ENCODE measurements around the gene SHISA9. TPM values are rescaled to one million over a fixed set of nuclear protein-coding genes. Genes with fewer than 3 reads are reported as not detected.

Gene SHISA9
- total and polyA plus RNA-seq, 2 of the 4 experiments (the other 2 are of a cell fraction), result under 0.01 TPM; not detected in 1

DNA sequence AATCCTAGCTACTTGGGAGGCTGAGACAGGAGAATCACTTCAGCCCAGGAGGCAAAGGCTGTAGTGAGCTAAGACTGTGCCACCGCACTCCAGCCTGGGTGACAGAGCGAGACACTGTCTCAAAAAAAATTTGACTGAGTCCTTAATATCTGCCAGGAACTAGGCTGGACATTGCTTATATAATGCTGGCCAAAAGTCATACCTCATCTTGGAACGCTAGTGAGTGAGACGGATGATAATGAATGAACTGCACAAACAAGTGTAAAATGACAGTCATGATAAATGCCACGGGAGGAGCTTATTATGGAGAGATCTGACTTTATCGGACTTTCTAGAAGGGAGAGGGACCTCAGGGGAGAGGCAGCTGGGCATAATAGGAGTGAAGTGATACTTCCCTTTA lies 327.6 kb downstream of the SHISA9 start:
- 40% methylated on average over 2 of the region's 6 CpGs; no CpG with 5 or more reads in 1 of the 2 experiments for WGBS, 2 experiments (ENCODE audit: extremely low coverage in 2 of 2, insufficient read length in 1 of 2)

More for the DNA sequence above, 327.6 kb downstream of the SHISA9 start:
- no peak overlapping the region for H2BK5ac ChIP-seq (ENCODE audit: low read depth, low read length, poor library complexity, severe bottlenecking)
- in situ Hi-C loops (cut with MboI; ENCODE audit: low sequenced_read_pairs), result no loop called here
- no peaks in the 10 kb centered on the region for H3K9me1 ChIP-seq (ENCODE audit: insufficient read depth, low read length)
- no peaks in the 10 kb centered on the region for H3K27me3 ChIP-seq (ENCODE audit: control insufficient read depth, insufficient read depth, low read length)
- H3K56ac ChIP-seq (ENCODE audit: extremely low read depth, insufficient read depth, low read length), result no peak overlapping the region
- no peaks in the 10 kb centered on the region for H3K4me1 ChIP-seq (ENCODE audit: control insufficient read depth, insufficient read depth, low read length)
- no peak for ATAC-seq (ENCODE audit: low read depth)
- H3K18ac ChIP-seq (ENCODE audit: low read depth, low read length), result no peak overlapping the region
- no peak overlapping the region for H3K4me3 ChIP-seq (ENCODE audit: insufficient read depth, low read depth, low read length)
- H3K9ac ChIP-seq (ENCODE audit: low read depth, low read length), result no peak overlapping the region
- no peaks in the 10 kb centered on the region for H3K79me1 ChIP-seq (ENCODE audit: low read depth in 1 of 2, low read length in 2 of 2)
- H2BK20ac ChIP-seq (ENCODE audit: low read depth, low read length), result no peak overlapping the region
- no peak overlapping the region for H4K5ac ChIP-seq (ENCODE audit: low read depth, low read length)
- no peak overlapping the region for H4K91ac ChIP-seq (ENCODE audit: insufficient read depth, low read depth, low read length)
- no peak overlapping the region for H2AFZ ChIP-seq (replicated peaks; ENCODE audit: low read length, poor library complexity)
- no peak overlapping the region for H2AK5ac ChIP-seq (ENCODE audit: low read depth, low read length)
- H3K9me3 ChIP-seq (ENCODE audit: control insufficient read depth, insufficient read depth, low read length), result peaks cover 5% of the 10 kb centered on the region
- no peak overlapping the region for H3K14ac ChIP-seq (replicated peaks; ENCODE audit: low read depth, low read length)
- no peak overlapping the region for H2BK15ac ChIP-seq (ENCODE audit: low read depth, low read length)
- no peak overlapping the region for H2BK120ac ChIP-seq (ENCODE audit: low read depth, low read length)
- H4K20me1 ChIP-seq (ENCODE audit: insufficient read depth, low read length), result no peaks in the 10 kb centered on the region
- H3K4me2 ChIP-seq (ENCODE audit: low read depth, low read length), result no peak overlapping the region
- BruUV-seq (replicated peaks), result no TSS peak
- CTCF ChIA-PET, result no interaction called here
- TF ChIP-seq RCOR1 (IDR thresholded peaks at IDR 0.05; ENCODE audit: insufficient replicate concordance, low read length) (no peak), SMC3 (IDR thresholded peaks at IDR 0.05; ENCODE audit: low read depth, low read length) (no peak), FOS (IDR thresholded peaks at IDR 0.05; ENCODE audit: low read depth, low read length) (no peak), CEBPB (IDR thresholded peaks at IDR 0.05; ENCODE audit: low read depth, low read length) (no peak), RAD21 (IDR thresholded peaks at IDR 0.05; ENCODE audit: low read length) (no peak), MXI1 (IDR thresholded peaks at IDR 0.05; ENCODE audit: borderline replicate concordance, low read depth, low read length) (no peak), MAFK (IDR thresholded peaks at IDR 0.05; ENCODE audit: low read depth, low read length) (no peak), RFX5 (IDR thresholded peaks at IDR 0.05; ENCODE audit: low read depth, low read length) (no peak), POLR2A (IDR thresholded peaks at IDR 0.05; ENCODE audit: low read depth, low read length) (no peak), MAZ (IDR thresholded peaks at IDR 0.05; ENCODE audit: borderline replicate concordance, low read depth, low read length) (no peak), BHLHE40 (IDR thresholded peaks at IDR 0.05; ENCODE audit: low read depth, low read length) (no peak), NFE2L2 (IDR thresholded peaks at IDR 0.05; ENCODE audit: low read depth, low read length) (no peak), CHD1 (IDR thresholded peaks at IDR 0.05; ENCODE audit: low read depth, low read length) (no peak)
- TF ChIP-seq, protein P1, sequence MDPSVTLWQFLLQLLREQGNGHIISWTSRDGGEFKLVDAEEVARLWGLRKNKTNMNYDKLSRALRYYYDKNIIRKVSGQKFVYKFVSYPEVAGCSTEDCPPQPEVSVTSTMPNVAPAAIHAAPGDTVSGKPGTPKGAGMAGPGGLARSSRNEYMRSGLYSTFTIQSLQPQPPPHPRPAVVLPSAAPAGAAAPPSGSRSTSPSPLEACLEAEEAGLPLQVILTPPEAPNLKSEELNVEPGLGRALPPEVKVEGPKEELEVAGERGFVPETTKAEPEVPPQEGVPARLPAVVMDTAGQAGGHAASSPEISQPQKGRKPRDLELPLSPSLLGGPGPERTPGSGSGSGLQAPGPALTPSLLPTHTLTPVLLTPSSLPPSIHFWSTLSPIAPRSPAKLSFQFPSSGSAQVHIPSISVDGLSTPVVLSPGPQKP (IDR thresholded peaks at IDR 0.05; ENCODE audit: borderline replicate concordance, low read depth, low read length), result no peak
- TF ChIP-seq, protein P2, sequence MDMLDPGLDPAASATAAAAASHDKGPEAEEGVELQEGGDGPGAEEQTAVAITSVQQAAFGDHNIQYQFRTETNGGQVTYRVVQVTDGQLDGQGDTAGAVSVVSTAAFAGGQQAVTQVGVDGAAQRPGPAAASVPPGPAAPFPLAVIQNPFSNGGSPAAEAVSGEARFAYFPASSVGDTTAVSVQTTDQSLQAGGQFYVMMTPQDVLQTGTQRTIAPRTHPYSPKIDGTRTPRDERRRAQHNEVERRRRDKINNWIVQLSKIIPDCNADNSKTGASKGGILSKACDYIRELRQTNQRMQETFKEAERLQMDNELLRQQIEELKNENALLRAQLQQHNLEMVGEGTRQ (IDR thresholded peaks at IDR 0.05; ENCODE audit: low read depth, low read length), result no peak
- TF ChIP-seq, protein P3, sequence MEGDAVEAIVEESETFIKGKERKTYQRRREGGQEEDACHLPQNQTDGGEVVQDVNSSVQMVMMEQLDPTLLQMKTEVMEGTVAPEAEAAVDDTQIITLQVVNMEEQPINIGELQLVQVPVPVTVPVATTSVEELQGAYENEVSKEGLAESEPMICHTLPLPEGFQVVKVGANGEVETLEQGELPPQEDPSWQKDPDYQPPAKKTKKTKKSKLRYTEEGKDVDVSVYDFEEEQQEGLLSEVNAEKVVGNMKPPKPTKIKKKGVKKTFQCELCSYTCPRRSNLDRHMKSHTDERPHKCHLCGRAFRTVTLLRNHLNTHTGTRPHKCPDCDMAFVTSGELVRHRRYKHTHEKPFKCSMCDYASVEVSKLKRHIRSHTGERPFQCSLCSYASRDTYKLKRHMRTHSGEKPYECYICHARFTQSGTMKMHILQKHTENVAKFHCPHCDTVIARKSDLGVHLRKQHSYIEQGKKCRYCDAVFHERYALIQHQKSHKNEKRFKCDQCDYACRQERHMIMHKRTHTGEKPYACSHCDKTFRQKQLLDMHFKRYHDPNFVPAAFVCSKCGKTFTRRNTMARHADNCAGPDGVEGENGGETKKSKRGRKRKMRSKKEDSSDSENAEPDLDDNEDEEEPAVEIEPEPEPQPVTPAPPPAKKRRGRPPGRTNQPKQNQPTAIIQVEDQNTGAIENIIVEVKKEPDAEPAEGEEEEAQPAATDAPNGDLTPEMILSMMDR (conservative IDR thresholded peaks at IDR 0.05; ENCODE audit: low read depth, low read length), result no peak
- H3K4ac ChIP-seq (ENCODE audit: low read depth, low read length), result no peak overlapping the region
- no peak overlapping the region for H3K23ac ChIP-seq (ENCODE audit: low read depth, low read length)
- no peak overlapping the region for H4K8ac ChIP-seq (ENCODE audit: low read depth in 2 of 2, low read length in 2 of 2)
- no peak overlapping the region for H2AK9ac ChIP-seq (replicated peaks; ENCODE audit: low read depth, low read length, poor library complexity)
- no peak overlapping the region for H3K27ac ChIP-seq (ENCODE audit: insufficient read depth, low read length)
- intact Hi-C loops (cut with micrococcal nuclease), result no loop called here
- DNase-seq, result no peak
- dilution Hi-C loops (cut with HindIII; ENCODE audit: low sequenced_read_pairs, unreplicated experiment), result no loop called here
- no peaks in the 10 kb centered on the region for H3K36me3 ChIP-seq (ENCODE audit: control insufficient read depth, insufficient read depth, low read length)
- POLR2A ChIA-PET (ENCODE audit: unreplicated experiment), result no interaction called here
